ENCODE measurements around the gene SPATS2L.

Gene SPATS2L

GRCh38 chr2:200352636-200353035 is 46.1 kb downstream of the SPATS2L start:
- no peak for DNase-seq

- no peak for DNase-seq
These were observed 46.6 kb downstream of the SPATS2L start for GRCh38 chr2:200353120-200353519.

GRCh38 chr2:200353874-200354273 is 47.4 kb downstream of the SPATS2L start:
- no peak for DNase-seq

GRCh38 chr2:200354833-200355751 is 48.6 kb downstream of the SPATS2L start:
- DNase-seq, result no peak

- DNase-seq, result no peak
These were observed 49.8 kb downstream of the SPATS2L start for GRCh38 chr2:200356321-200356720.

- DNase-seq, result no peak
These were observed 50.4 kb downstream of the SPATS2L start for GRCh38 chr2:200356857-200357384.

GRCh38 chr2:200357845-200358244 is 51.4 kb downstream of the SPATS2L start:
- no peak for DNase-seq

GRCh38 chr2:200359552-200359951 is 53.1 kb downstream of the SPATS2L start:
- no peak for DNase-seq

GRCh38 chr2:200360364-200360763 is 53.9 kb downstream of the SPATS2L start:
- DNase-seq, result no peak

- no peak for DNase-seq
These were observed 55.9 kb downstream of the SPATS2L start for GRCh38 chr2:200362202-200362917.

GRCh38 chr2:200363279-200363678 is 56.8 kb downstream of the SPATS2L start:
- DNase-seq, result no peak

- DNase-seq, result no peak
These were observed 57.6 kb downstream of the SPATS2L start for GRCh38 chr2:200364142-200364541.

GRCh38 chr2:200364620-200365019 is 58.1 kb downstream of the SPATS2L start:
- no peak for DNase-seq

GRCh38 chr2:200365209-200365608 is 58.7 kb downstream of the SPATS2L start:
- DNase-seq, result no peak

- DNase-seq, result no peak
These were observed 60.7 kb downstream of the SPATS2L start for GRCh38 chr2:200367155-200367554.

GRCh38 chr2:200369886-200370285 is 63.4 kb downstream of the SPATS2L start:
- no peak for DNase-seq

GRCh38 chr2:200373231-200373630 is 66.7 kb downstream of the SPATS2L start:
- DNase-seq, result no peak

- DNase-seq, result no peak
These were observed 67.5 kb downstream of the SPATS2L start for GRCh38 chr2:200373973-200374416.

GRCh38 chr2:200376513-200377354 is 70.2 kb downstream of the SPATS2L start:
- no peak for DNase-seq

- DNase-seq, result no peak
These were observed 71.2 kb downstream of the SPATS2L start for GRCh38 chr2:200377355-200378336.

- no peak for DNase-seq
These were observed 72.3 kb downstream of the SPATS2L start for GRCh38 chr2:200378652-200379290.

All from NCI-H2029 treated with DMSO at 0.1 percent for 48 hours (cell line).